H1 (cell line): Measurements from ENCODE around the gene TMPRSS9.

Experiments used
- JUN ChIP-seq: IDR thresholded peaks from 2 replicates; pipeline ENCODE4 v1.6.1; 2011; ENCODE audit warnings: low read depth, mild to moderate bottlenecking, improper control_type of control experiment, low read length
- POLR2AphosphoS5 ChIP-seq: IDR thresholded peaks from 2 replicates; pipeline ENCODE4 v1.6.1; 2011; ENCODE audit warnings: low read depth, low read length

- 0 out of 2 replicates have a peak, but pooled peaks have one; percentile 31 for TF ChIP-seq POLR2AphosphoS5
- TF ChIP-seq JUN, result no peak
These were observed 53.6 kb downstream of the TMPRSS9 start for GRCh38 chr19:2413629-2414028.
